GM23338 (cell line): ENCODE measurements around the gene KIFAP3. TPM values are rescaled to one million over a fixed set of nuclear protein-coding genes. Genes with fewer than 3 reads are reported as not detected.

Experiments used
- ATAC-seq: fragments of 200-7000 bp; cut with Tn5 transposase; 3 replicates; pipeline ENCODE4 v1.9.1; 2020
- DNase-seq: peaks from one replicate; pipeline ENCODE4 v3.0.0-alpha.2; 2015; ENCODE audit warnings: low spot score
- H2AFZ ChIP-seq: fragments of 200-600 bp; sonication (generic); 2 replicates; pipeline ENCODE4 v1.8.0; 2016; ENCODE audit warnings: antibody characterized with exemption, mild to moderate bottlenecking, moderate library complexity
- H3F3A ChIP-seq: fragments of 200-600 bp; sonication (generic); replicated peaks from 2 replicates; pipeline ENCODE4 v1.8.0; 2017; ENCODE audit warnings: antibody characterized with exemption, mixed run types, low read depth
- H3K27ac ChIP-seq: fragments of 200-600 bp; sonication (generic); 2 replicates; pipeline ENCODE4 v1.6.1; 2016; ENCODE audit warnings: low read depth
- H3K27me3 ChIP-seq: fragments of 200-600 bp; sonication (generic); 2 replicates; pipeline ENCODE4 v1.8.0; 2016; ENCODE audit warnings: mild to moderate bottlenecking, mixed run types, moderate library complexity; ENCODE audit not compliant: insufficient read depth
- H3K36me3 ChIP-seq: fragments of 200-600 bp; sonication (generic); 2 replicates; pipeline ENCODE4 v1.8.0; 2016; ENCODE audit warnings: mild to moderate bottlenecking; ENCODE audit not compliant: insufficient read depth
- H3K4me1 ChIP-seq: fragments of 200-600 bp; sonication (generic); 2 replicates; pipeline ENCODE4 v1.8.0; 2016; ENCODE audit warnings: mild to moderate bottlenecking, moderate library complexity; ENCODE audit not compliant: insufficient read depth
- H3K4me2 ChIP-seq: fragments of 200-600 bp; sonication (generic); 2 replicates; pipeline ENCODE4 v1.7.1; 2017; ENCODE audit warnings: mixed run types
- H3K4me3 ChIP-seq: fragments of 200-600 bp; sonication (generic); 2 replicates; pipeline ENCODE4 v1.6.1; 2016; ENCODE audit warnings: mixed run types
- H3K79me2 ChIP-seq: fragments of 200-600 bp; sonication (generic); replicated peaks from 2 replicates; pipeline ENCODE4 v1.8.0; 2017; ENCODE audit warnings: mild to moderate bottlenecking; ENCODE audit not compliant: insufficient read depth
- H3K9me2 ChIP-seq: fragments of 200-600 bp; sonication (generic); 2 replicates; pipeline ENCODE4 v1.8.0; 2017; ENCODE audit not compliant: insufficient read depth
- H4K20me1 ChIP-seq: fragments of 200-600 bp; sonication (generic); replicated peaks from 2 replicates; pipeline ENCODE4 v1.8.0; 2017; ENCODE audit warnings: mild to moderate bottlenecking; ENCODE audit not compliant: insufficient read depth
- H3K27ac Mint-ChIP-seq: 2 replicates; pipeline ENCODE4 v1.8.0; 2020; ENCODE audit warnings: inconsistent platforms, mild to moderate bottlenecking, moderate library complexity, mixed read lengths
- H3K27me3 Mint-ChIP-seq: 3 replicates; pipeline ENCODE4 v1.8.0; 2022; ENCODE audit warnings: low read depth, mild to moderate bottlenecking, moderate library complexity, mixed read lengths, inconsistent platforms; ENCODE audit not compliant: insufficient read depth, poor library complexity
- H3K36me3 Mint-ChIP-seq: 3 replicates; pipeline ENCODE4 v1.8.0; 2021; ENCODE audit warnings: low read depth, mild to moderate bottlenecking, inconsistent platforms, moderate library complexity, mixed read lengths
- H3K4me1 Mint-ChIP-seq: 3 replicates; pipeline ENCODE4 v1.8.0; 2020; ENCODE audit warnings: mild to moderate bottlenecking, inconsistent platforms, mixed read lengths
- H3K4me3 Mint-ChIP-seq: 3 replicates; pipeline ENCODE4 v1.8.0; 2021; ENCODE audit warnings: moderate library complexity, mild to moderate bottlenecking, inconsistent platforms, mixed read lengths
- H3K9me3 Mint-ChIP-seq: 3 replicates; pipeline ENCODE4 v1.8.0; 2020; ENCODE audit warnings: moderate library complexity, mild to moderate bottlenecking, inconsistent platforms, mixed read lengths
- CTCF ChIP-seq, 2 experiments: fragments of 200-600 bp in 1 of 2; sonication (generic) in 1 of 2; conservative IDR thresholded peaks; 2 replicates each; pipeline versions ENCODE4 v1.5.1 to v1.6.1; 2016 to 2017; ENCODE audit warnings: antibody characterized with exemption in 2 of 2, low read depth in 2 of 2, mild to moderate bottlenecking in 2 of 2, moderate library complexity in 1 of 2
- ETS1 ChIP-seq: IDR thresholded peaks from 2 replicates; pipeline ENCODE4 v1.6.1; 2016; ENCODE audit warnings: antibody characterized with exemption
- EZH2phosphoT487 ChIP-seq: fragments of 200-600 bp; sonication (generic); IDR thresholded peaks from one replicate; pipeline ENCODE4 v1.8.1; 2018; ENCODE audit warnings: antibody characterized with exemption; ENCODE audit not compliant: unreplicated experiment
- POLR2AphosphoS5 ChIP-seq: IDR thresholded peaks from 2 replicates; pipeline ENCODE4 v1.6.1; 2016; ENCODE audit warnings: antibody characterized with exemption, low read depth
- ZNF462 ChIP-seq: fragments of 250-450 bp; sonication (Bioruptor Pico); IDR thresholded peaks from 2 replicates; pipeline ENCODE4 v1.5.0; 2020; ENCODE audit warnings: mild to moderate bottlenecking, moderate library complexity
- polyA plus RNA-seq: library from polyadenylated mRNA; unstranded; fragments of >200 nt; fragmentation: Nextera tagmentation; extraction: Ambion mirVana; gene quantifications from 2 replicates; pipeline ENCODE4 v1.2.1, GENCODE V29; 2016
- total RNA-seq: library from RNA; depleted of rRNA; stranded (reverse); fragments of >200 nt; shearing (Covaris generic); gene quantifications from 2 replicates; pipeline ENCODE4 v1.2.3, GENCODE V29; 2014

Gene KIFAP3
- total and polyA plus RNA-seq, 2 experiments from 2014 or later, result 2.7 to 3.1 TPM

GRCh38 chr1:169879034-169879840 lies 195.3 kb downstream of the KIFAP3 start:
- no peak for TF ChIP-seq ZNF462 (CRISPR knock-in tag)
- no peak for TF ChIP-seq EZH2phosphoT487
- no peak for TF ChIP-seq POLR2AphosphoS5
- no peak for TF ChIP-seq ETS1
- no peak for TF ChIP-seq CTCF (conservative IDR thresholded peaks at IDR 0.05; ENCODE audit: low read depth in 2 of 2)
- no peaks in the 10 kb centered on the region for H3K27me3 ChIP-seq
- H3K27ac Mint-ChIP-seq, result no peak overlapping the region
- H3K79me2 ChIP-seq, result 0 out of 2 replicates have a peak, but pooled peaks cover 4% of the 10 kb centered on the region
- no peak overlapping the region for H3K4me3 Mint-ChIP-seq
- H3K9me3 Mint-ChIP-seq, result no peaks in the 10 kb centered on the region
- no peaks in the 10 kb centered on the region for H4K20me1 ChIP-seq
- H3F3A ChIP-seq, result no peaks in the 10 kb centered on the region
- H3K27ac ChIP-seq, result no peak overlapping the region
- H3K36me3 ChIP-seq, result peaks cover 5% of the 10 kb centered on the region; the same call in 1 of the 2 replicates
- no peaks in the 10 kb centered on the region for H3K9me2 ChIP-seq
- peaks cover 41% of the 10 kb centered on the region for H3K36me3 Mint-ChIP-seq
- H3K27me3 Mint-ChIP-seq, result peaks cover 1% of the 10 kb centered on the region
- no peak for DNase-seq
- no peak overlapping the region for H3K4me3 ChIP-seq
- H3K4me1 ChIP-seq, result no peaks in the 10 kb centered on the region
- no peak overlapping the region for H2AFZ ChIP-seq
- no peaks in the 10 kb centered on the region for H3K4me1 Mint-ChIP-seq
- no peak overlapping the region for H3K4me2 ChIP-seq
- no peak for ATAC-seq
